D721Med (cell line): ENCODE results near the gene SMARCA2.

Experiments
- DNase-seq: peaks from one replicate; pipeline ENCODE4 v3.0.0; 2011; ENCODE audit warnings: low spot score; ENCODE audit not compliant: insufficient read length
- FAIRE-seq: peaks from 2 replicates; lab custom pipeline; 2011; peaks lifted over from hg19 to GRCh38; lab: Jason Lieb, UNC
- CTCF ChIP-seq: IDR thresholded peaks from 2 replicates; pipeline ENCODE4 v1.5.1; 2012; ENCODE audit warnings: mild to moderate bottlenecking, control low read depth; ENCODE audit not compliant: insufficient read depth; ENCODE audit errors: missing control alignments

SMARCA2 gene

GRCh38 chr9:2236850-2237249 lies 221.7 kb downstream of the SMARCA2 start:
- DNase-seq (no peak), FAIRE-seq (no peak)
- TF ChIP-seq CTCF = no peak

GRCh38 chr9:2241461-2241835 lies 226.3 kb downstream of the SMARCA2 start:
- no peak for DNase-seq
- no peak for TF ChIP-seq CTCF
- FAIRE-seq = peak; percentile 66

DNA sequence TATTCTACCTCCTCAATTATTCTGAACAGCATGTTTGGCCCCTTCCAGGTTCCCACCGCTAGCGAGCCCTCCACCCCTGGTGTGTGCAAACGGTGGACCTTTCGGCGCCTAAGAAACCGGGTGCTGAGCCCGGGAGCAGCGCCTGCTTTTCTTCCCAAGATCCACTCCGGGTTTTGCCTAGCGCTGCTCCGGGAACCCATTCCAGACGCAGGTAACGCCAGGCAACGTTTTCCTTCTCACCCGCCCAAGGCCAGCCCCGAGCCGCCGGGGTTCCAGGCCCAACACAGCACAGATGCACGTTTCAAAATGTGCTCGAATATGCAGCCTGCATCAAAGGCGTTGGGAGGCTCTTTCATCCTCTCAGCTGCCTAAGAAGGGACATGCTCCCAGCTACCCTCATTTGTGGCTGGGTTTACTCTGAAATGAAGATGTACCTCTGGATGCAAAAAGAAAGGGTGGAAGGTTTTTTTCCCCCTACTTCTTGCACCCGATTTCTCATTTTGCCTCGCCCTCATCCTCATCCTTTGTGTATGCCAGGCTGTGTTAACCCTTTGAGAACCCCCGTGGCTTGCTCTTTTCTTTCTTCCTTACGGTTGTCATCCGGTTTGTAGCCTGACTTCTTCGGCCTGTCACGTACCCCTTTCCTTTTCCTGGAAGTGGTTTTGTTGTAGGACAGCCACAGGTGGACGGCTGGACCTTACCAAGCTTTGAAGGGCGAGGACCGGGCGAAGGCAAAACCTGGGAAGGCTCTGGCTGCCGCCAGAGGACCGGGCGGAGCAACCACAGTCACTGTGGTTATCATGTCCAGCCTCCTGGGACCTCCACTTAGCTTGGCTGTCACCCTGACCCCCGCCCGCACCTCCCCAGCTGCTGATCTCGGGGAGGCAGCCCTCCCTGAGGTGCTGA lies 226.9 kb downstream of the SMARCA2 start:
- no peak for TF ChIP-seq CTCF
- DNase-seq = no peak
- no peak for FAIRE-seq

- FAIRE-seq (no peak), DNase-seq (no peak)
- TF ChIP-seq CTCF = no peak
Observed at GRCh38 chr9:2242831-2243330, 227.7 kb downstream of the SMARCA2 start.
